K562 (cell line): ENCODE measurements around the gene B4GALT1. TPM values are rescaled to one million over a fixed set of nuclear protein-coding genes. Genes with fewer than 3 reads are reported as not detected.

Experiments
- ATAC-seq: fragments of 200-7000 bp; cut with Tn5 transposase; 3 replicates; pipeline ENCODE4 v1.9.1; 2020; ENCODE audit warnings: moderate library complexity
- BruUV-seq: library from RNA; stranded (reverse); fragments of 400-500 nt; replicated peaks from 2 replicates; lab custom pipeline; 2021; lab: Mats Ljungman, UMichigan
- CTCF ChIA-PET: fragments of 300-600 bp; formaldehyde crosslinking; extraction: SDS; loops from one replicate; lab custom pipeline; 2021; ENCODE audit warnings: low intra/inter-chr PET ratio; lab: Yijun Ruan, JAX
- POLR2A ChIA-PET: fragments of 300-600, 350-650 bp; sonication (Branson Sonifier 250); formaldehyde crosslinking; extraction: SDS; loops from one replicate; lab custom pipeline; 2021; ENCODE audit warnings: antibody characterized with exemption, inconsistent platforms; lab: Yijun Ruan, JAX
- DNase-seq, 4 experiments: peaks; one replicate each; pipeline versions ENCODE4 v3.0.0 to v3.0.0-alpha.2; 2011 to 2018; ENCODE audit warnings: low spot score in 3 of 4, mixed read lengths in 3 of 4; ENCODE audit errors: extremely low read depth in 1 of 4
- FAIRE-seq: peaks from 2 replicates; lab custom pipeline; 2011; peaks lifted over from hg19 to GRCh38; lab: Jason Lieb, UNC
- H2AFZ ChIP-seq: 2 replicates; pipeline ENCODE4 v1.6.0; 2011; ENCODE audit warnings: low read depth, low read length, control low read depth, inconsistent platforms
- H3K27ac ChIP-seq: fragments of 200-600 bp; 3 replicates; pipeline ENCODE4 v1.8.0; 2011; ENCODE audit warnings: low read depth, mild to moderate bottlenecking, control low read depth, inconsistent platforms, low read length, moderate library complexity, mixed read lengths; ENCODE audit errors: extremely low read depth
- H3K27me3 ChIP-seq, 2 experiments: fragments of 300-600 bp in 1 of 2; 2 replicates in 1 of 2; 3 replicates in 1 of 2; pipeline versions ENCODE4 v1.6.0 to v1.8.0; 2011; ENCODE audit warnings: inconsistent platforms in 2 of 2, low read length in 2 of 2, mild to moderate bottlenecking in 1 of 2, mixed read lengths in 1 of 2, moderate library complexity in 1 of 2; ENCODE audit not compliant: control insufficient read depth in 2 of 2, insufficient read depth in 2 of 2
- H3K36me3 ChIP-seq: fragments of 300-600 bp; 3 replicates; pipeline ENCODE4 v1.8.0; 2011; ENCODE audit warnings: mild to moderate bottlenecking, low read length, inconsistent platforms; ENCODE audit not compliant: control insufficient read depth, insufficient read depth
- H3K4me1 ChIP-seq, 2 experiments: fragments of 200-600 bp in 1 of 2; replicated peaks in 1 of 2; 2 replicates in 1 of 2; 3 replicates in 1 of 2; pipeline versions ENCODE4 v1.5.1 to v1.8.0; 2011; ENCODE audit warnings: inconsistent platforms in 2 of 2, low read length in 2 of 2, mild to moderate bottlenecking in 1 of 2, mixed read lengths in 1 of 2, moderate library complexity in 1 of 2; ENCODE audit not compliant: control insufficient read depth in 2 of 2, insufficient read depth in 2 of 2
- H3K4me2 ChIP-seq: 2 replicates; pipeline ENCODE4 v1.6.1; 2011; ENCODE audit warnings: low read length, control low read depth, inconsistent platforms, mixed read lengths; ENCODE audit not compliant: insufficient read depth
- H3K4me3 ChIP-seq: fragments of 200-600 bp; sonication (generic), shearing (Covaris generic); 2 replicates; pipeline ENCODE4 v1.5.1; 2016; ENCODE audit warnings: control low read depth, inconsistent platforms
- H3K79me2 ChIP-seq: fragments of 200-600 bp; 3 replicates; pipeline ENCODE4 v1.8.0; 2011; ENCODE audit warnings: low read length, inconsistent platforms; ENCODE audit not compliant: control insufficient read depth, insufficient read depth
- H3K9ac ChIP-seq, 2 experiments: 2 replicates each; pipeline versions ENCODE4 v1.6.0 to v1.6.1; 2011; ENCODE audit warnings: low read depth in 2 of 2, low read length in 2 of 2, control low read depth in 1 of 2, inconsistent platforms in 1 of 2, mild to moderate bottlenecking in 1 of 2, mixed read lengths in 1 of 2; ENCODE audit not compliant: insufficient read depth in 1 of 2
- H3K9me1 ChIP-seq: one replicate; pipeline ENCODE4 v1.6.0; 2011; ENCODE audit warnings: inconsistent platforms, mild to moderate bottlenecking, low read length, moderate library complexity; ENCODE audit not compliant: control insufficient read depth, insufficient read depth
- H3K9me3 ChIP-seq: replicated peaks from 2 replicates; pipeline ENCODE4 v1.5.1; 2011; ENCODE audit warnings: low read depth, low read length, inconsistent platforms; ENCODE audit not compliant: control insufficient read depth, insufficient read depth
- H4K20me1 ChIP-seq: replicated peaks from 2 replicates; pipeline ENCODE4 v1.6.1; 2011; ENCODE audit warnings: low read length, inconsistent platforms, mixed read lengths; ENCODE audit not compliant: control insufficient read depth, insufficient read depth
- AFF4 ChIP-seq: sonication (generic); formaldehyde crosslinking; IDR thresholded peaks from 2 replicates; pipeline ENCODE4 v1.8.0; 2023; ENCODE audit warnings: mild to moderate bottlenecking, missing genetic modification reagents
- C11orf30 ChIP-seq: fragments of 450-650 bp; IDR thresholded peaks from 2 replicates; pipeline ENCODE4 v1.6.1; 2016; ENCODE audit warnings: low read depth, mild to moderate bottlenecking
- CREM ChIP-seq: IDR thresholded peaks from 2 replicates; pipeline ENCODE4 v1.6.1; 2014; ENCODE audit warnings: antibody characterized with exemption, low read depth
- DDX20 ChIP-seq: fragments of 450-650 bp; IDR thresholded peaks from 2 replicates; pipeline ENCODE4 v1.6.1; 2016; ENCODE audit warnings: missing genetic modification characterization, low read depth, mild to moderate bottlenecking, missing compliant biosample characterization, moderate library complexity
- MAFF ChIP-seq: IDR thresholded peaks from 2 replicates; pipeline ENCODE4 v1.6.1; 2012; ENCODE audit warnings: low read length, improper control_type of control experiment
- MAFG ChIP-seq: fragments of 450-650 bp; conservative IDR thresholded peaks from 2 replicates; pipeline ENCODE4 v1.6.1; 2016; ENCODE audit warnings: missing genetic modification characterization, missing compliant biosample characterization
- MTA3 ChIP-seq: fragments of 450-650 bp; formaldehyde crosslinking; IDR thresholded peaks from 2 replicates; pipeline ENCODE4 v1.6.1; 2017; ENCODE audit warnings: mild to moderate bottlenecking, borderline replicate concordance
- PCBP2 ChIP-seq: fragments of 200-400 bp; formaldehyde crosslinking; IDR thresholded peaks from 2 replicates; pipeline ENCODE4 v1.6.1; 2018; ENCODE audit warnings: low read length, low read depth, mild to moderate bottlenecking, moderate library complexity; ENCODE audit not compliant: poor library complexity, severe bottlenecking
- POLR2B ChIP-seq: fragments of 450-650 bp; IDR thresholded peaks from 2 replicates; pipeline ENCODE4 v1.6.1; 2018; ENCODE audit warnings: low read depth; ENCODE audit not compliant: partially characterized antibody
- RBBP5 ChIP-seq: fragments of 200-600 bp; sonication (generic); IDR thresholded peaks from 2 replicates; pipeline ENCODE4 v1.6.1; 2012; ENCODE audit warnings: borderline replicate concordance, mild to moderate bottlenecking, low read length, control low read depth, inconsistent platforms; ENCODE audit not compliant: insufficient read depth, poor library complexity, severe bottlenecking
- ZBTB12 ChIP-seq: fragments of 250-450 bp; sonication (Bioruptor Pico); IDR thresholded peaks from 2 replicates; pipeline ENCODE4 v1.4.0; 2020
- ZBTB43 ChIP-seq: sonication (generic); formaldehyde crosslinking; IDR thresholded peaks from 2 replicates; pipeline ENCODE4 v1.8.0; 2023; ENCODE audit warnings: mild to moderate bottlenecking, missing genetic modification reagents
- ZNF398 ChIP-seq: fragments of 250-450 bp; sonication (Bioruptor Pico); IDR thresholded peaks from 2 replicates; pipeline ENCODE4 v1.8.0; 2021; ENCODE audit warnings: moderate library complexity, mild to moderate bottlenecking, inconsistent platforms
- WGBS: fragments of 100-300 bp; shearing (Covaris generic); methylation state at CpG from one replicate; pipeline ENCODE4 v1.1.6; 2016; ENCODE audit warnings: low coverage, mixed read lengths; ENCODE audit not compliant: insufficient coverage; ENCODE audit errors: missing lambda C conversion rate; 5-methylcytosine and 5-hydroxymethylcytosine counted together
- in situ Hi-C: fragments of 300-500 bp; cut with MboI; formaldehyde crosslinking; loops from 4 replicates; pipeline ENCODE4 v1.15.0; 2018; ENCODE audit warnings: inconsistent platforms, mixed read lengths
- intact Hi-C: fragments of 100-400 bp; cut with micrococcal nuclease; formaldehyde crosslinking; loops from 2 replicates; pipeline ENCODE4 v1.14.2; 2022
- polyA plus RNA-seq, 8 experiments: library from polyadenylated mRNA; depleted of rRNA in 4 of 8; stranded (reverse) in 5 of 8; unstranded in 3 of 8; fragments of >200 nt; fragmentation: Nextera tagmentation in 2 of 8; fragmentation: Illumina TruSeq in 1 of 8; extraction: Ambion mirVana in 2 of 8; extraction: Trizol in 1 of 8; gene quantifications; 2 replicates each; pipeline versions ENCODE4 v1.2.1 to v1.2.3, GENCODE V29; 2011 to 2014; ENCODE audit warnings: inconsistent platforms in 1 of 8, missing spikeins in 1 of 8
- total RNA-seq, 7 experiments: library from RNA; depleted of rRNA in 6 of 7; stranded (reverse); fragments of >200 nt in 6 of 7; fragmentation: Illumina TruSeq in 2 of 7; extraction: Trizol in 2 of 7; gene quantifications; 2 replicates each; pipeline versions ENCODE4 v1.2.1 to v1.2.3, GENCODE V29; 2011 to 2021; ENCODE audit warnings: low replicate concordance in 1 of 7

B4GALT1 gene
- total and polyA plus RNA-seq, 9 of the 15 experiments (the other 6 are each of a cell fraction or from before 2014, with no cell fraction given): 4.1 to 26.8 (median 7.1) TPM

GRCh38 chr9:33154371-33154770, 12.8 kb downstream of the B4GALT1 start (continued):
- no peak for TF ChIP-seq POLR2B
- TF ChIP-seq MAFF: peak; percentile 75
- no peak for TF ChIP-seq DDX20 (tag)
- peak; percentile 78 for TF ChIP-seq MAFG (tag)
- no peak for TF ChIP-seq ZNF398
- TF ChIP-seq C11orf30: peak; percentile 85
- TF ChIP-seq, all 486 proteins: peak for 5

GRCh38 chr9:33153666-33154065, 13.5 kb downstream of the B4GALT1 start:
- in situ Hi-C loops: no loop called here
- intact Hi-C loops: no loop called here
- peaks cover 23% of the 10 kb centered on the region for H4K20me1 ChIP-seq
- BruUV-seq: no TSS peak
- no peak for ATAC-seq
- 33% methylated on average over 5 of the region's 5 CpGs for WGBS
- no peak for FAIRE-seq
- no peak overlapping the region for H3K4me2 ChIP-seq
- H3K79me2 ChIP-seq: peaks cover 78% of the 10 kb centered on the region
- no peak overlapping the region for H3K9ac ChIP-seq
- ChIA-PET POLR2A (interaction anchor here (1.0 kb wide), 1 partner anchor 10 kb away, joined by 4 read pairs; no protein-coding TSS in a partner anchor), CTCF (no interaction called here)
- no peaks in the 10 kb centered on the region for H3K9me1 ChIP-seq
- no peak overlapping the region for H3K4me3 ChIP-seq
- no peaks in the 10 kb centered on the region for H3K9me3 ChIP-seq
- no peak for DNase-seq
- H3K4me1 ChIP-seq: peaks cover 4 to 26% of the 10 kb centered on the region in 2 experiments
- H3K27me3 ChIP-seq: no peaks in the 10 kb centered on the region
- no peaks in the 10 kb centered on the region for H3K36me3 ChIP-seq
- no peak overlapping the region for H2AFZ ChIP-seq
- H3K27ac ChIP-seq: no peak overlapping the region
- TF ChIP-seq ZBTB43 (CRISPR knock-in tag): no peak
- no peak for TF ChIP-seq ZBTB12
- no peak for TF ChIP-seq PCBP2
- no peak for TF ChIP-seq CREM
- TF ChIP-seq AFF4 (CRISPR knock-in tag): no peak
- no peak for TF ChIP-seq MTA3
- TF ChIP-seq RBBP5: no peak
